GM18511 (cell line): ENCODE data around the gene POLR3F.
"Not testable (repeated sequence)": the region's sequence is repeated elsewhere in the genome, so short reads cannot be mapped to it uniquely, and the experiment has no call there.

Experiments
- ATAC-seq: cut with Tn5 transposase; IDR thresholded peaks from one replicate; pipeline ENCODE4 v1.9.1; 2021; ENCODE audit warnings: mild to moderate bottlenecking, moderate library complexity; ENCODE audit not compliant: unreplicated experiment

The POLR3F gene

GRCh38 chr20:18504479-18505060 is 37.4 kb downstream of the POLR3F start:
- ATAC-seq, result no peak

- no peak for ATAC-seq
These were observed 39.6 kb downstream of the POLR3F start for GRCh38 chr20:18506744-18507143.

- ATAC-seq, result peak; percentile 96
These were observed 40.3 kb downstream of the POLR3F start, which contains the start of gene SEC23B for GRCh38 chr20:18507218-18508191. TSS of gene SEC23B (plus strand) at chr20:18507940. CDS start at chr20:18510836, 2,896 bp downstream.

- no peak for ATAC-seq
These were observed 44.4 kb downstream of the POLR3F start for GRCh38 chr20:18511571-18511970.

GRCh38 chr20:18513208-18513607 is 46.0 kb downstream of the POLR3F start:
- no peak for ATAC-seq

- ATAC-seq, result no peak
These were observed 46.9 kb downstream of the POLR3F start for GRCh38 chr20:18514127-18514526.

GRCh38 chr20:18515973-18516372 is 48.8 kb downstream of the POLR3F start:
- ATAC-seq, result no peak

- ATAC-seq, result not testable (repeated sequence)
These were observed 54.9 kb downstream of the POLR3F start for GRCh38 chr20:18522066-18522465.

GRCh38 chr20:18523066-18523465 is 55.9 kb downstream of the POLR3F start:
- no peak for ATAC-seq

- ATAC-seq, result no peak
These were observed 57.5 kb downstream of the POLR3F start for GRCh38 chr20:18524646-18525045.

- not testable (repeated sequence) for ATAC-seq
These were observed 59.6 kb downstream of the POLR3F start for GRCh38 chr20:18526761-18527160.

GRCh38 chr20:18527339-18527738 is 60.1 kb downstream of the POLR3F start:
- ATAC-seq, result no peak

- ATAC-seq, result no peak
These were observed 60.6 kb downstream of the POLR3F start for GRCh38 chr20:18527836-18528235.

- no peak for ATAC-seq
These were observed 61.9 kb downstream of the POLR3F start for GRCh38 chr20:18529041-18529440.

GRCh38 chr20:18532626-18533025 is 65.4 kb downstream of the POLR3F start:
- ATAC-seq, result no peak

GRCh38 chr20:18533491-18533890 is 66.3 kb downstream of the POLR3F start:
- no peak for ATAC-seq

GRCh38 chr20:18533978-18534644 is 66.9 kb downstream of the POLR3F start:
- no peak for ATAC-seq
